CD14-positive monocyte (primary cell): ENCODE data around the gene FBXL17. TPM values are rescaled to one million over a fixed set of nuclear protein-coding genes. Genes with fewer than 3 reads are reported as not detected.

Experiments
- DNase-seq, 3 donors: peaks; one replicate each; pipeline ENCODE4 v3.0.0-alpha.2; 2011 to 2022
- H2AFZ ChIP-seq: 2 replicates; pipeline ENCODE4 v1.6.0; 2012; ENCODE audit warnings: mild to moderate bottlenecking, low read depth, low read length, inconsistent platforms; ENCODE audit not compliant: insufficient read depth, poor library complexity, severe bottlenecking
- H3K27ac ChIP-seq, 2 donors: 1 replicate in 1 of 2; 2 replicates in 1 of 2; pipeline ENCODE4 v1.5.1; 2012 to 2013; ENCODE audit warnings: low read length in 2 of 2, control low read depth in 1 of 2, inconsistent platforms in 1 of 2, low read depth in 1 of 2, mild to moderate bottlenecking in 1 of 2
- H3K27me3 ChIP-seq, 2 donors: one replicate each; pipeline versions ENCODE4 v1.6.0 to v1.6.1; 2011 to 2013; ENCODE audit warnings: low read length in 2 of 2; ENCODE audit not compliant: control insufficient read depth in 2 of 2, insufficient read depth in 2 of 2
- H3K36me3 ChIP-seq, 2 donors: replicated peaks in 1 of 2; 1 replicate in 1 of 2; 2 replicates in 1 of 2; pipeline versions ENCODE4 v1.5.1 to v1.6.1; 2012 to 2013; ENCODE audit warnings: low read length in 2 of 2, control low read depth in 1 of 2, inconsistent platforms in 1 of 2, mild to moderate bottlenecking in 1 of 2; ENCODE audit not compliant: insufficient read depth in 2 of 2, control insufficient read depth in 1 of 2
- H3K4me1 ChIP-seq, 2 donors: 1 replicate in 1 of 2; 2 replicates in 1 of 2; pipeline versions ENCODE4 v1.5.1 to v1.6.1; 2012 to 2013; ENCODE audit warnings: low read length in 2 of 2, control low read depth in 1 of 2, inconsistent platforms in 1 of 2, mild to moderate bottlenecking in 1 of 2, moderate library complexity in 1 of 2; ENCODE audit not compliant: insufficient read depth in 2 of 2, control insufficient read depth in 1 of 2
- H3K4me2 ChIP-seq: replicated peaks from 2 replicates; pipeline ENCODE3; 2012; ENCODE audit warnings: low read length, moderate library complexity, mild to moderate bottlenecking; ENCODE audit not compliant: poor library complexity, severe bottlenecking; ENCODE audit errors: extremely low read depth
- H3K4me3 ChIP-seq, 3 experiments: fragments of 200-600 bp in 1 of 3; sonication (generic) in 1 of 3; replicated peaks in 1 of 3; 1 replicate in 2 of 3; 2 replicates in 1 of 3; pipeline ENCODE4 v1.5.1; 2011 to 2013; ENCODE audit warnings: low read length in 3 of 3, mild to moderate bottlenecking in 3 of 3, control low read depth in 2 of 3, low read depth in 2 of 3, inconsistent platforms in 1 of 3, moderate library complexity in 1 of 3
- H3K79me2 ChIP-seq: 2 replicates; pipeline ENCODE4 v1.6.0; 2012; ENCODE audit warnings: mild to moderate bottlenecking, control low read depth, inconsistent platforms, low read length, moderate library complexity; ENCODE audit not compliant: insufficient read depth
- H3K9ac ChIP-seq: 2 replicates; pipeline ENCODE4 v1.6.0; 2017; ENCODE audit warnings: low read length, mild to moderate bottlenecking; ENCODE audit not compliant: insufficient read depth, poor library complexity, severe bottlenecking
- H3K9me3 ChIP-seq, 2 donors: replicated peaks in 1 of 2; 1 replicate in 1 of 2; 2 replicates in 1 of 2; pipeline versions ENCODE4 v1.5.1 to v1.6.1; 2012 to 2013; ENCODE audit warnings: low read length in 2 of 2, control low read depth in 1 of 2; ENCODE audit not compliant: control insufficient read depth in 1 of 2, insufficient read depth in 1 of 2
- H4K20me1 ChIP-seq: 2 replicates; pipeline ENCODE4 v1.6.0; 2012; ENCODE audit warnings: mild to moderate bottlenecking, low read length, control low read depth, moderate library complexity; ENCODE audit not compliant: insufficient read depth
- H3K27ac Mint-ChIP-seq, 7 donors: one replicate each; pipeline ENCODE4 v1.8.0; 2020; ENCODE audit warnings: mild to moderate bottlenecking in 7 of 7, mixed read lengths in 7 of 7, moderate library complexity in 6 of 7, inconsistent platforms in 2 of 7
- H3K27me3 Mint-ChIP-seq, 3 donors: one replicate each; pipeline ENCODE4 v1.8.0; 2021 to 2022; ENCODE audit warnings: low read depth in 3 of 3, mild to moderate bottlenecking in 3 of 3, mixed read lengths in 3 of 3, moderate library complexity in 3 of 3, inconsistent platforms in 1 of 3
- H3K36me3 Mint-ChIP-seq, 2 donors: one replicate each; pipeline ENCODE4 v1.8.0; 2020; ENCODE audit warnings: mixed read lengths in 2 of 2, inconsistent platforms in 1 of 2, mild to moderate bottlenecking in 1 of 2
- H3K4me1 Mint-ChIP-seq: one replicate; pipeline ENCODE4 v1.8.0; 2020; ENCODE audit warnings: mild to moderate bottlenecking, mixed read lengths
- H3K4me3 Mint-ChIP-seq, 2 donors: one replicate each; pipeline ENCODE4 v1.8.0; 2020; ENCODE audit warnings: mild to moderate bottlenecking in 2 of 2, mixed read lengths in 2 of 2, moderate library complexity in 1 of 2
- H3K9me3 Mint-ChIP-seq, 7 donors: one replicate each; pipeline ENCODE4 v1.8.0; 2020 to 2022; ENCODE audit warnings: mixed read lengths in 7 of 7, mild to moderate bottlenecking in 6 of 7, moderate library complexity in 6 of 7, inconsistent platforms in 2 of 7
- CTCF ChIP-seq: fragments of 200-600 bp; IDR thresholded peaks from one replicate; pipeline ENCODE4 v1.8.0; 2022; ENCODE audit warnings: antibody characterized with exemption, mild to moderate bottlenecking
- WGBS: methylation state at CpG from one replicate; pipeline ENCODE4 v1.1.5; 2013; ENCODE audit warnings: missing lambda C conversion rate; ENCODE audit not compliant: insufficient coverage; 5-methylcytosine and 5-hydroxymethylcytosine counted together
- intact Hi-C, 2 donors: fragments of 100-400 bp; cut with micrococcal nuclease; formaldehyde crosslinking; loops; one replicate each; pipeline versions ENCODE4 v1.15.0 to v1.15.1; 2023
- polyA plus RNA-seq, 3 donors: library from polyadenylated mRNA; depleted of rRNA in 1 of 3; unstranded in 2 of 3; stranded (reverse) in 1 of 3; fragments of 300-500 nt in 2 of 3; fragments of >200 nt in 1 of 3; fragmentation: Illumina TruSeq in 2 of 3; gene quantifications; 1 replicate in 2 of 3; 2 replicates in 1 of 3; pipeline ENCODE4 v1.2.3, GENCODE V29; 2012 to 2021

FBXL17 gene
- polyA plus RNA-seq, 3 donors, result 1.5 to 6.6 (median 2.0) TPM

- H3K27ac Mint-ChIP-seq, result no peak overlapping the region
- no peaks in the 10 kb centered on the region for H3K9me3 ChIP-seq
- no peak overlapping the region for H2AFZ ChIP-seq
- H3K4me1 ChIP-seq, result no peaks in the 10 kb centered on the region
- H3K27me3 Mint-ChIP-seq, result no peaks in the 10 kb centered on the region
- intact Hi-C loops, result no loop called here
- H3K4me2 ChIP-seq, result no peak overlapping the region
- WGBS, result 96% methylated on average over 2 of the region's 2 CpGs
- no peak overlapping the region for H3K9ac ChIP-seq
- H3K27ac ChIP-seq, result no peak overlapping the region
- no peaks in the 10 kb centered on the region for H4K20me1 ChIP-seq
- no peak for TF ChIP-seq CTCF
- no peaks in the 10 kb centered on the region for H3K79me2 ChIP-seq
- H3K36me3 ChIP-seq, result no peaks in the 10 kb centered on the region
- H3K27me3 ChIP-seq, result no peaks in the 10 kb centered on the region
- peaks cover 0 to 3% (median 0%) of the 10 kb centered on the region in 7 donors for H3K9me3 Mint-ChIP-seq
- peaks cover 3% of the 10 kb centered on the region in 2 donors for H3K36me3 Mint-ChIP-seq
- no peak for DNase-seq
- no peaks in the 10 kb centered on the region for H3K4me1 Mint-ChIP-seq
- no peak overlapping the region for H3K4me3 ChIP-seq
- H3K4me3 Mint-ChIP-seq, result no peak overlapping the region
These were observed 262.9 kb downstream of the FBXL17 start for GRCh38 chr5:108118813-108119514.

- TF ChIP-seq CTCF, result no peak
- Mint-ChIP-seq H3K27me3 (no peaks in the 10 kb centered on the region), H3K27ac (no peak overlapping the region), H3K4me3 (no peak overlapping the region), H3K9me3 (peaks cover 2 to 10% (median 6%) of the 10 kb centered on the region in 7 donors), H3K4me1 (no peaks in the 10 kb centered on the region), H3K36me3 (peaks cover 3 to 6% of the 10 kb centered on the region in 2 donors)
- Histone ChIP-seq H2AFZ (no peak overlapping the region), H3K27me3 (no peaks in the 10 kb centered on the region), H3K4me2 (no peak overlapping the region), H3K27ac (no peak overlapping the region), H3K4me1 (no peaks in the 10 kb centered on the region), H3K36me3 (no peaks in the 10 kb centered on the region), H3K9me3 (no peaks in the 10 kb centered on the region), H3K9ac (no peak overlapping the region), H3K79me2 (no peaks in the 10 kb centered on the region), H3K4me3 (no peak overlapping the region), H4K20me1 (no peaks in the 10 kb centered on the region)
- DNase-seq, result no peak
- intact Hi-C loops, result no loop called here
These were observed 266.2 kb downstream of the FBXL17 start for GRCh38 chr5:108115673-108116072.
